GM12878 (cell line): Measurements from ENCODE around the gene PCDHB11.

Source experiments
- EZH2 ChIP-seq: IDR thresholded peaks from 2 replicates; pipeline ENCODE4 v1.6.1; 2012; ENCODE audit warnings: low read depth, mild to moderate bottlenecking, control low read depth, inconsistent platforms, low read length, borderline replicate concordance; ENCODE audit not compliant: control insufficient read depth
- POLR2A ChIP-seq: IDR thresholded peaks from 2 replicates; pipeline ENCODE4 v1.6.1; 2011; ENCODE audit warnings: low read depth, mild to moderate bottlenecking, low read length
- POLR2AphosphoS2 ChIP-seq: IDR thresholded peaks from 2 replicates; pipeline ENCODE4 v1.6.1; 2011; ENCODE audit warnings: low read depth, mild to moderate bottlenecking, low read length, improper control_type of control experiment, moderate library complexity
- RAD21 ChIP-seq: IDR thresholded peaks from 2 replicates; pipeline ENCODE4 v1.6.1; 2011; ENCODE audit warnings: mild to moderate bottlenecking, low read depth, low read length, moderate library complexity; ENCODE audit not compliant: insufficient read depth
- SIN3A ChIP-seq: IDR thresholded peaks from 2 replicates; pipeline ENCODE4 v1.6.1; 2012; ENCODE audit warnings: low read depth, low read length, improper control_type of control experiment
- TF ChIP-seq, protein P1 (sequence below), 3 experiments: IDR thresholded peaks in 2 of 3; conservative IDR thresholded peaks in 1 of 3; 2 replicates each; pipeline ENCODE4 v1.5.1; 2011; ENCODE audit warnings: low read depth in 3 of 3, low read length in 3 of 3, mild to moderate bottlenecking in 3 of 3, control low read depth in 2 of 3, moderate library complexity in 2 of 3, inconsistent platforms in 1 of 3, mixed read lengths in 1 of 3; ENCODE audit not compliant: control insufficient read depth in 2 of 3, insufficient read depth in 1 of 3; ENCODE audit errors: extremely low read depth in 1 of 3
- TF ChIP-seq, protein P2 (sequence below): IDR thresholded peaks from 2 replicates; pipeline ENCODE4 v1.6.1; 2011; ENCODE audit warnings: borderline replicate concordance, low read depth, mild to moderate bottlenecking, moderate library complexity, mixed read lengths, low read length; ENCODE audit not compliant: insufficient read depth; ENCODE audit errors: extremely low read length
- TF ChIP-seq, protein P3 (sequence below): fragments of 150-350 bp; IDR thresholded peaks from 2 replicates; pipeline ENCODE4 v1.6.1; 2016; ENCODE audit warnings: low read depth, low read length

DNA sequence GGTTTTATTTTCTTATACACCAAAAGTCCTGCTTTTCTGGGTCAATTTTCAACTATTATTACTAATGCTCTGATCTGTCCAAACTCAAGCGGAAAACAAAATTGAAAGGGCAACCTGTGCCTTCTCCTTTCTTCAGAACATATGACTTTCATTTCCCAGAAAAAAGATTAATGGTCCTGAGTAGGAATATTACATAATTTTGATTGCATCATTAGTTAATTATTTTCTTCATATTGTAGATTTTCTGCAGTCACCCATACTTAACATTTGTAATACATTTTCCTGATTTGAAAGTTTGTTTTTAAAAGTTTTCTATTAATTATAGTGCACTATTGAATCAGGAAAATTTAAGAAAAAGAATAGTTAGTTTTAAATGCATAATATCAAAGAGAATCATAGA, 23.5 kb upstream of the PCDHB11 start:
- TF ChIP-seq POLR2AphosphoS2 (no peak), RAD21 (no peak), POLR2A (no peak), EZH2 (no peak), SIN3A (no peak)
- TF ChIP-seq, protein P1, sequence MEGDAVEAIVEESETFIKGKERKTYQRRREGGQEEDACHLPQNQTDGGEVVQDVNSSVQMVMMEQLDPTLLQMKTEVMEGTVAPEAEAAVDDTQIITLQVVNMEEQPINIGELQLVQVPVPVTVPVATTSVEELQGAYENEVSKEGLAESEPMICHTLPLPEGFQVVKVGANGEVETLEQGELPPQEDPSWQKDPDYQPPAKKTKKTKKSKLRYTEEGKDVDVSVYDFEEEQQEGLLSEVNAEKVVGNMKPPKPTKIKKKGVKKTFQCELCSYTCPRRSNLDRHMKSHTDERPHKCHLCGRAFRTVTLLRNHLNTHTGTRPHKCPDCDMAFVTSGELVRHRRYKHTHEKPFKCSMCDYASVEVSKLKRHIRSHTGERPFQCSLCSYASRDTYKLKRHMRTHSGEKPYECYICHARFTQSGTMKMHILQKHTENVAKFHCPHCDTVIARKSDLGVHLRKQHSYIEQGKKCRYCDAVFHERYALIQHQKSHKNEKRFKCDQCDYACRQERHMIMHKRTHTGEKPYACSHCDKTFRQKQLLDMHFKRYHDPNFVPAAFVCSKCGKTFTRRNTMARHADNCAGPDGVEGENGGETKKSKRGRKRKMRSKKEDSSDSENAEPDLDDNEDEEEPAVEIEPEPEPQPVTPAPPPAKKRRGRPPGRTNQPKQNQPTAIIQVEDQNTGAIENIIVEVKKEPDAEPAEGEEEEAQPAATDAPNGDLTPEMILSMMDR (IDR thresholded peaks at IDR 0.05 in 2 of 3, conservative IDR thresholded peaks at IDR 0.05 in 1 of 3; ENCODE audit: control insufficient read depth in 2 of 3, extremely low read depth in 1 of 3, insufficient read depth in 1 of 3, low read depth in 3 of 3, low read length in 3 of 3), result no peak
- TF ChIP-seq, protein P2, sequence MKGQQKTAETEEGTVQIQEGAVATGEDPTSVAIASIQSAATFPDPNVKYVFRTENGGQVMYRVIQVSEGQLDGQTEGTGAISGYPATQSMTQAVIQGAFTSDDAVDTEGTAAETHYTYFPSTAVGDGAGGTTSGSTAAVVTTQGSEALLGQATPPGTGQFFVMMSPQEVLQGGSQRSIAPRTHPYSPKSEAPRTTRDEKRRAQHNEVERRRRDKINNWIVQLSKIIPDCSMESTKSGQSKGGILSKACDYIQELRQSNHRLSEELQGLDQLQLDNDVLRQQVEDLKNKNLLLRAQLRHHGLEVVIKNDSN, result no peak
- TF ChIP-seq, protein P3, sequence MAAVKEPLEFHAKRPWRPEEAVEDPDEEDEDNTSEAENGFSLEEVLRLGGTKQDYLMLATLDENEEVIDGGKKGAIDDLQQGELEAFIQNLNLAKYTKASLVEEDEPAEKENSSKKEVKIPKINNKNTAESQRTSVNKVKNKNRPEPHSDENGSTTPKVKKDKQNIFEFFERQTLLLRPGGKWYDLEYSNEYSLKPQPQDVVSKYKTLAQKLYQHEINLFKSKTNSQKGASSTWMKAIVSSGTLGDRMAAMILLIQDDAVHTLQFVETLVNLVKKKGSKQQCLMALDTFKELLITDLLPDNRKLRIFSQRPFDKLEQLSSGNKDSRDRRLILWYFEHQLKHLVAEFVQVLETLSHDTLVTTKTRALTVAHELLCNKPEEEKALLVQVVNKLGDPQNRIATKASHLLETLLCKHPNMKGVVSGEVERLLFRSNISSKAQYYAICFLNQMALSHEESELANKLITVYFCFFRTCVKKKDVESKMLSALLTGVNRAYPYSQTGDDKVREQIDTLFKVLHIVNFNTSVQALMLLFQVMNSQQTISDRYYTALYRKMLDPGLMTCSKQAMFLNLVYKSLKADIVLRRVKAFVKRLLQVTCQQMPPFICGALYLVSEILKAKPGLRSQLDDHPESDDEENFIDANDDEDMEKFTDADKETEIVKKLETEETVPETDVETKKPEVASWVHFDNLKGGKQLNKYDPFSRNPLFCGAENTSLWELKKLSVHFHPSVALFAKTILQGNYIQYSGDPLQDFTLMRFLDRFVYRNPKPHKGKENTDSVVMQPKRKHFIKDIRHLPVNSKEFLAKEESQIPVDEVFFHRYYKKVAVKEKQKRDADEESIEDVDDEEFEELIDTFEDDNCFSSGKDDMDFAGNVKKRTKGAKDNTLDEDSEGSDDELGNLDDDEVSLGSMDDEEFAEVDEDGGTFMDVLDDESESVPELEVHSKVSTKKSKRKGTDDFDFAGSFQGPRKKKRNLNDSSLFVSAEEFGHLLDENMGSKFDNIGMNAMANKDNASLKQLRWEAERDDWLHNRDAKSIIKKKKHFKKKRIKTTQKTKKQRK, result no peak
